ENCODE results near the gene KRTAP13-3. TPM values are rescaled to one million over a fixed set of nuclear protein-coding genes. Genes with fewer than 3 reads are reported as not detected.

The KRTAP13-3 gene
- total RNA-seq, 2 donors from 2014 or later = not detected

DNA sequence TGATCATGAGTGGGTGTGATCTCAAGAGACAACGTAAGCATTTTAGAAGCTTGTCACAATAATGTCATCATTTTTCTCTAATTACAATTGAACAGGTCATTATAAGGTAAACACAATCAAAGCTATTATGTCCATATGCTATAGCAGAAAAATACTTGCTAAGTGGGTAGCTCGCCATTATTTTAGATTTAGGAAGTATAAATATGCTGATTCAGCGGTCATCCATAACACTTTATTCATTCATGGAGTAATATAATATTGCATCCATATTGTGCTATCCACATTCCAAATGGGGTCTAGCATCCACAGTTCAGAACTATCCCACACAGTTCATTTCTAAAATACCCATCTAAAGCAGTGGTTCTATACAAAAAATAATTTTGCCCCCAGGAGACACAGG lies 22.8 kb upstream of the KRTAP13-3 start:
- H3K9me3 ChIP-seq (ENCODE audit: control insufficient read depth, low read length) = no peaks in the 10 kb centered on the region
- no peak overlapping the region for H3K27ac ChIP-seq (ENCODE audit: low read depth, low read length)
- H3K36me3 ChIP-seq (ENCODE audit: control insufficient read depth, insufficient read depth, low read length) = no peaks in the 10 kb centered on the region
- Mint-ChIP-seq H3K4me3 (no peak overlapping the region), H3K27me3 (ENCODE audit: insufficient read depth) (no peaks in the 10 kb centered on the region), H3K36me3 (ENCODE audit: low read depth) (no peaks in the 10 kb centered on the region), H3K27ac (no peak overlapping the region), H3K9me3 (no peaks in the 10 kb centered on the region), H3K4me1 (peaks cover 2% of the 10 kb centered on the region)
- no peaks in the 10 kb centered on the region for H3K27me3 ChIP-seq (ENCODE audit: control insufficient read depth, insufficient read depth, low read length, poor library complexity, severe bottlenecking)
- TF ChIP-seq, protein P1, sequence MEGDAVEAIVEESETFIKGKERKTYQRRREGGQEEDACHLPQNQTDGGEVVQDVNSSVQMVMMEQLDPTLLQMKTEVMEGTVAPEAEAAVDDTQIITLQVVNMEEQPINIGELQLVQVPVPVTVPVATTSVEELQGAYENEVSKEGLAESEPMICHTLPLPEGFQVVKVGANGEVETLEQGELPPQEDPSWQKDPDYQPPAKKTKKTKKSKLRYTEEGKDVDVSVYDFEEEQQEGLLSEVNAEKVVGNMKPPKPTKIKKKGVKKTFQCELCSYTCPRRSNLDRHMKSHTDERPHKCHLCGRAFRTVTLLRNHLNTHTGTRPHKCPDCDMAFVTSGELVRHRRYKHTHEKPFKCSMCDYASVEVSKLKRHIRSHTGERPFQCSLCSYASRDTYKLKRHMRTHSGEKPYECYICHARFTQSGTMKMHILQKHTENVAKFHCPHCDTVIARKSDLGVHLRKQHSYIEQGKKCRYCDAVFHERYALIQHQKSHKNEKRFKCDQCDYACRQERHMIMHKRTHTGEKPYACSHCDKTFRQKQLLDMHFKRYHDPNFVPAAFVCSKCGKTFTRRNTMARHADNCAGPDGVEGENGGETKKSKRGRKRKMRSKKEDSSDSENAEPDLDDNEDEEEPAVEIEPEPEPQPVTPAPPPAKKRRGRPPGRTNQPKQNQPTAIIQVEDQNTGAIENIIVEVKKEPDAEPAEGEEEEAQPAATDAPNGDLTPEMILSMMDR (conservative IDR thresholded peaks at IDR 0.05) = no peak
- no peaks in the 10 kb centered on the region for H3K4me1 ChIP-seq (ENCODE audit: control insufficient read depth, insufficient read depth, low read length)
- DNase-seq = no peak
- WGBS, 2 experiments (ENCODE audit: insufficient coverage in 1 of 2, insufficient read length in 1 of 2) = no CpG with 5 or more reads among the region's 3 CpGs
- no peak overlapping the region for H3K9ac ChIP-seq (ENCODE audit: extremely low read depth, low read length, poor library complexity, severe bottlenecking)
- no peak overlapping the region for H3K4me3 ChIP-seq (ENCODE audit: low read length)

DNA sequence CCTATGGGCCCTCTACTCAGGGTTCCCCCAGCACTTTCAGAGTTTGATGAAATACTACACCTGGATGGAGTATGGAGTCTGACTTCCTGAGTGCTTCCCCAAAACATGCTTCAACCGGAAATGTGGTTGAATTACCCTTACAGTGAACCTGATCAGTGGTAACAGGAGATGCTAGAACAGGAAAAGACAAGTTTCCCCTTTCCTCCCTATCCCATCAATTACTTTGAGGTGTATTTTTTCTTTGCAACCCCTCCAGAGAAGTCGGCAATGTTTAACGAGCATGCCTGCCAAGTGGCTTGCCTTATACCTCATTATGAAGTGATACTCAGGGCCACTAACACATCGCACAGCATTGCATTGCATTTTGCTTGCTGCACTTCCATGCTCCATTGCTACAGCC lies 21.3 kb upstream of the KRTAP13-3 start:
- Mint-ChIP-seq H3K9me3 (no peaks in the 10 kb centered on the region), H3K27me3 (ENCODE audit: insufficient read depth) (no peaks in the 10 kb centered on the region), H3K4me3 (no peak overlapping the region), H3K27ac (no peak overlapping the region), H3K36me3 (ENCODE audit: low read depth) (no peaks in the 10 kb centered on the region), H3K4me1 (peaks cover 6% of the 10 kb centered on the region)
- Histone ChIP-seq H3K9ac (ENCODE audit: extremely low read depth, low read length, poor library complexity, severe bottlenecking) (no peak overlapping the region), H3K4me3 (ENCODE audit: low read length) (no peak overlapping the region), H3K4me1 (ENCODE audit: control insufficient read depth, insufficient read depth, low read length) (no peaks in the 10 kb centered on the region), H3K27me3 (ENCODE audit: control insufficient read depth, insufficient read depth, low read length, poor library complexity, severe bottlenecking) (no peaks in the 10 kb centered on the region), H3K36me3 (ENCODE audit: control insufficient read depth, insufficient read depth, low read length) (no peaks in the 10 kb centered on the region), H3K9me3 (ENCODE audit: control insufficient read depth, low read length) (no peaks in the 10 kb centered on the region), H3K27ac (ENCODE audit: low read depth, low read length) (no peak overlapping the region)
- TF ChIP-seq, protein P1 (conservative IDR thresholded peaks at IDR 0.05) = no peak
- WGBS, 2 experiments (ENCODE audit: insufficient coverage in 1 of 2, insufficient read length in 1 of 2) = 81 to 82% methylated on average over 4 of the region's 4 CpGs
- DNase-seq = no peak

DNA sequence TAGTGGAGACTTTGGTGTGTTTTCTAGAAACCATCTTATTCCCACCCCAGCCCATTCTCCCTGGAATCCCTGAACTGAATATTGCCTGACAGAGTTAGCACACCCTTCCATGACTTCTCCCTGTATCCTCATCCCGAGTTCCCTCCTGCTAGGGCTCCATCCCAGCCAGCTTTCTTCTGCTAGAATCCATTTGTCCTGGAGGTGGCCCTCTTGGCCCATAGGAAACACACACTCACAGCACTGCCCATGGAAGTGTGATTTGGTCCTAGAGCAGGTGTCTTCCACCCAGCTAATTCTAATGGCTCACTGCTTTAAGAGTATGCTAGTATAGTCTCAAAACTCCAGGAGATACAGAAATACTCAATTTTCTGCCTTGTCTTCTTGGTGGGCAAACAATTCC lies 18.5 kb upstream of the KRTAP13-3 start:
- DNase-seq = peak; percentile 64
- H3K27ac Mint-ChIP-seq = no peak overlapping the region
- no peaks in the 10 kb centered on the region for H3K4me1 ChIP-seq (ENCODE audit: control insufficient read depth, insufficient read depth, low read length)
- H3K4me3 ChIP-seq (ENCODE audit: low read length) = no peak overlapping the region
- no peaks in the 10 kb centered on the region for H3K9me3 Mint-ChIP-seq
- no peaks in the 10 kb centered on the region for H3K9me3 ChIP-seq (ENCODE audit: control insufficient read depth, low read length)
- H3K36me3 Mint-ChIP-seq (ENCODE audit: low read depth) = no peaks in the 10 kb centered on the region
- H3K36me3 ChIP-seq (ENCODE audit: control insufficient read depth, insufficient read depth, low read length) = no peaks in the 10 kb centered on the region
- 68% methylated on average over 1 of the region's 1 CpG; no CpG with 5 or more reads in 1 of the 2 experiments for WGBS, 2 experiments (ENCODE audit: insufficient coverage in 1 of 2, insufficient read length in 1 of 2)
- no peak overlapping the region for H3K4me3 Mint-ChIP-seq
- H3K4me1 Mint-ChIP-seq = peaks cover 12% of the 10 kb centered on the region
- TF ChIP-seq, protein P1 (conservative IDR thresholded peaks at IDR 0.05) = peak; percentile 61
- no peak overlapping the region for H3K9ac ChIP-seq (ENCODE audit: extremely low read depth, low read length, poor library complexity, severe bottlenecking)
- no peak overlapping the region for H3K27ac ChIP-seq (ENCODE audit: low read depth, low read length)
- H3K27me3 Mint-ChIP-seq (ENCODE audit: insufficient read depth) = no peaks in the 10 kb centered on the region
- no peaks in the 10 kb centered on the region for H3K27me3 ChIP-seq (ENCODE audit: control insufficient read depth, insufficient read depth, low read length, poor library complexity, severe bottlenecking)

Data from endodermal cell (in vitro differentiated cells).